KBM-7 (cell line): ENCODE data around the gene EYA3.

ENCODE experiments used
- DNase-seq: peaks from one replicate; pipeline ENCODE4 v3.0.0-alpha.2; 2015
- in situ Hi-C: fragments of 300-500 bp; cut with MboI; formaldehyde crosslinking; loops from 2 replicates; pipeline ENCODE4 v1.14.3; 2020; ENCODE audit warnings: low sequenced_read_pairs, low pct_unique_long_range_greater_than_20kb, mixed read lengths

EYA3 gene, protein sequence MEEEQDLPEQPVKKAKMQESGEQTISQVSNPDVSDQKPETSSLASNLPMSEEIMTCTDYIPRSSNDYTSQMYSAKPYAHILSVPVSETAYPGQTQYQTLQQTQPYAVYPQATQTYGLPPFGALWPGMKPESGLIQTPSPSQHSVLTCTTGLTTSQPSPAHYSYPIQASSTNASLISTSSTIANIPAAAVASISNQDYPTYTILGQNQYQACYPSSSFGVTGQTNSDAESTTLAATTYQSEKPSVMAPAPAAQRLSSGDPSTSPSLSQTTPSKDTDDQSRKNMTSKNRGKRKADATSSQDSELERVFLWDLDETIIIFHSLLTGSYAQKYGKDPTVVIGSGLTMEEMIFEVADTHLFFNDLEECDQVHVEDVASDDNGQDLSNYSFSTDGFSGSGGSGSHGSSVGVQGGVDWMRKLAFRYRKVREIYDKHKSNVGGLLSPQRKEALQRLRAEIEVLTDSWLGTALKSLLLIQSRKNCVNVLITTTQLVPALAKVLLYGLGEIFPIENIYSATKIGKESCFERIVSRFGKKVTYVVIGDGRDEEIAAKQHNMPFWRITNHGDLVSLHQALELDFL

DNA sequence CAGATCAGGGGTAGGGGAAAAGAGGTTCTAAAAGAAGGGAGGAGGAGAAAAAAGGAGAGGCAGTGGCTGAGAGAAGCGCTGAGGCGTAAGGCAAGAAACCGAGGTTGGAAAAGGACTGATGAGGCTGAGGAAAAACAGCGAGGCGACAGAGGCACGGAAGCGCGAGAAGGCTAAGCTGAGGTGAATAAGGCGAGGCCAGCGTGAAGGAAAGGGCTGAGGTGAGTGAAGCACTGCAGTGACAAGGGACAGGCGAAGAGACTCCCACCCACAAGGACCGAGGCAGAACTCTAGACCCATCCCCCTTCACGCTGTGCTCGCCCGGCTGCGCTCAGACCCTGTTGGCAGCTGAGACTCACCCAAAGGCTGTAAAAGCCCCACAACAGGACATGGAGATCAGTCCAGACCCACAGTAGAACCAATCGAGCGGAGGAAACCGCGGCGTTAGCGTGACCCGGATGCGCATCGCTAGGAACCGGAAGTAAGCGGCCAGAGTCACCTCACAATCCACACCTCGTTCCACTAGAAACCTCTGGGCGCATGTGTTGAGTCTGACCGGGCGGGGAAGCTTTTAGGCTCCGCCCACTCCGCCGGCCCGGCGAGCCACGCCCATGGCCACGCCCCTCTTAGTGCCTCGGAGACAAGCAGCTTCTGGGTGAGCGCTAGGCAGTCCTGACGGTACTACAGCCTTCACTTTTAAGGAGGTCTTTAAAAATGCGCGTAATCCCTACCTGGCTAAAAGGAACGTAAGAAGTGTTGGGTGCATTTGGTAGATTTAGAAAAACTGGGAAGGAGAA lies at the start of gene EYA3:
TSS of gene EYA3 (minus strand) at position 443 of the 794 bp plus-strand sequence. CDS start 30,584 bp downstream, outside the sequence.
- in situ Hi-C loops: no loop called here
- peak; percentile 100 for DNase-seq

- in situ Hi-C loops: no loop called here
- DNase-seq: no peak
Measured at GRCh38 chr1:28136922-28137613, 48.7 kb upstream of the EYA3 start.

- in situ Hi-C loops: no loop called here
- DNase-seq: no peak
Measured at GRCh38 chr1:28136169-28136921, 47.9 kb upstream of the EYA3 start.

DNA sequence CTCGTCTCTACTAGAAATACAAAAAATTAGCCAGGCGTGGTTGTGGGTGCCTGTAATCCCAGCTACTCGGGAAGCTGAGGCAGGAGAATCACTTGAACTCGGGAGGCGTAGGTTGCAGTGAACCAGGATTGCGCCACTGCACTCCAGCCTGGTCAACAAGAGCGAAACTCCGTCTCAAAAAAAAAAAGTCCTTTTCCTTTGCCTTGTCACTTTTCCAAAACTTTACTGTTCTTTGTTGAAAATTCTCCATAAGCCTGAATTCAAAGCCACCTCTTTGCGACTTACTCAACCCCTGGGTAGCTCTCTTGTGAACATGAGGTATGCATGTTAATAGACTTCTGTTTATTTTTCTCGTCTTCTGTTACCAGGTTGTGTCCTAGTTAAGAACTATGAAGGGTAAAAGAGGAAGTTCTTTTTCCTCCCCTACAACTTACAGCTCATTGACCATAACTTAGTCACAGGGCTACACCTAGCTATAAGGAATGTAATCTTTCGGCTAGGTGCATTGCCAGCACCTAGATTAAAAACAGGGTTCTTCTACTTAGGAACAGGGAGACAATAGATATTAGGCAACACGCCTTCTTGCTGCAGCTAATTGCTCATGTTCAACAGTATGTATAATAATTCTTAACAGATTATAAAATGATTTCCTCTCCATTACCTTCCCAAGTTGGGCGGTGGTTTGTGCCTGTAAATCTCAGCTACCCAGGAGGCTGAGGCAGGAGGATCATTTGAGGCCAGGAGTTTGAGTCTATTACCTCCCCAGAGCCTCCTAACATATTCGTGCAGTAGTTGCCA lies 47.2 kb upstream of the EYA3 start:
- in situ Hi-C loops: no loop called here
- DNase-seq: peak; percentile 79

- no peak for DNase-seq
- in situ Hi-C loops: no loop called here
Measured at GRCh38 chr1:28134651-28135207, 46.3 kb upstream of the EYA3 start.

DNA sequence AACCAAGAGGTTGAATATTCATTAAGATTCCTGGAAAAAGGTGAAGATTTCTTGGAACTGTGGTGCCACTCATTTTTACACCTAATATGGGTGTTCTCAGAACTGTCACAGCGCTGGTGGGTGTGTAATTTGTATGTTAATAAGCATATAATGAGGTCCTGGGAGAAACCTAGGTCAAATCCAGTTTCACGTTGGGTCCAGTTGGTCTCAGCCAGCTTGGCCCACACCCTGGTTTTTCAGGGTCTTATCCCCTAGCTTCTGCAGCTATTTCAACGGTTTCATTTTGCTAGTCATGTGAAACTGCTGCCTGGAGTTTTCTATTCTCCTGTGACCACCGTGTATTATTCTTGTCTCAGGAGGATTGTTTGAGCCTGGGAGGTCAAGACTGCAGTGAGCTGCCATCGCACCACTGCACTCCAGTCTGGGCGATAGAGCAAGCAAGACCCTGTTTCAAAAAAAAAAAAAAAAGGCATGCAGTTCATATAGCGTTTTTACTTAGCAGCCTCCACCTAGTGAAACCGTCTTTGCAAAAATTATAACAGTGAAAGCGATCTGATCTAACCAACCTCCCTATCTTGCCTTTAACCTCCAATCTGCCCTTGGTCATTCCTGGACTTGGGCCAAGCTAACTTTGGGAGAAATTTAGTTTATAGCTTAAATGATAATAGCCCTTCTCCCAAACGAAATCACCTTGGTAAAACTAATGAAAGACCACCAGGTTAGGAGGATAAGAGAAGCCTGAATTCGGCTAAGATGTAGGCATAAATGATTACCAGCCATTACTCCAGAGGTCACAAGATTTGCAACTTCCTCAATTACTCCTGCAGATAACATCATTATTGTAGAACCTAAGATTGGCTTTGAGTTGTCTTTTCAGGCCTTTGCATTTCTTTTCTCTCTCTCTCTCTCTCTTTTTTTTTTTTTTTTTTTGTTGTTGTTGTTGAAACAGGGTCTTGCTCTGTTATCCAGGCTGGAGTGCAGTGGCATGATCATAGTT lies 44.1 kb upstream of the EYA3 start:
- peak; percentile 42 for DNase-seq
- in situ Hi-C loops: no loop called here

DNA sequence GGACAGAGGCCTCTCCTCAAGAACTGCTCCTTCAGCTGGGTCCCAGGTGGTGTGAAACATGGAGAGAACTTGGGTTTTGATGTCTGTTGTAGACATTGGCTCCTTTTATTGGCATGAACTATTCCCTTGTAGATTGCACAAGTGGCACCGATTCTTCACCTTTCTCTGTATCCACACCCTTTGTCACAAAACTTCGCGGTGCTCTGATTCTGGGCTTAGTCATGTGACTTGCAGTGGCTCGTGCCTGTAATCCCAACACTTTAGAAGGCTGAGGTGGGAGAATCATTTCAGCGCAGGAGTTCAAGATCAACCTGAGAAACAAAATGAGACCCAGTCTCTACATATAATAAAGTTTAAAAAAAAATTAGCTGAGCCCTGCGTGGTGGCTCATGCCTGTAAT lies 42.5 kb upstream of the EYA3 start:
- in situ Hi-C loops: no loop called here
- DNase-seq: no peak

GRCh38 chr1:28129150-28129549 lies 40.7 kb upstream of the EYA3 start:
- in situ Hi-C loops: no loop called here
- DNase-seq: no peak

DNA sequence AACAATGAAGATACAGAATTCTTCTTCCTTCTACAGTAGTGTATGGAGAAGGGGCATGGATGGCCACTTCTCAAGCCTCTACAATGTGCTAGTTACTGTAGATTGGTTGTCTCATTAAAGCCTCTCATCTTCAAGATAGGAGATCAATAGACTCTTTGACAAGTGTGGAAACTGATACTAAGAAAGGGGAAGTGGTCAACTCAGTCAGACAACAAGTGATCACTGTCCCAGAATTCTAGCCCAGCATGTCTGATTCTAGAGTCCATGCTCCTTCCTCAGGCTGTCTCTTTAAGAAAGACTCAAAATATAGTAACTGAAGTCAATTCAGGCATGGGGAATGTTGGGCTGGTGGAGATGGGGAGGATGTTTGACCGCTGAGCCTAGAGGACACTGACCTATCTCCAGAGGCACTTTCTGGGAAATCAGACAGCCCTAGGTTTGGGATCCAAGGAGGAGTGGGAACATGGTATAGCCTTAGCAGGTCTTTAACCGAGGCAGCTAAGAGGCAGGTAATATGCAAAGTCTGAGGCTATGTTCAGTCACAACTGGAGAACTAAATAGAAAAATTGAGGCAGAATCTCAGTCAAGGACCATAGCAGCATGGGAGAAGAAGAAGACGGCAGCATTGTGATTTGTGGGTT lies 39.3 kb upstream of the EYA3 start:
- peak; percentile 59 for DNase-seq
- in situ Hi-C loops: no loop called here

GRCh38 chr1:28126783-28127490 lies 38.5 kb upstream of the EYA3 start:
- peak; percentile 66 for DNase-seq
- in situ Hi-C loops: no loop called here

DNA sequence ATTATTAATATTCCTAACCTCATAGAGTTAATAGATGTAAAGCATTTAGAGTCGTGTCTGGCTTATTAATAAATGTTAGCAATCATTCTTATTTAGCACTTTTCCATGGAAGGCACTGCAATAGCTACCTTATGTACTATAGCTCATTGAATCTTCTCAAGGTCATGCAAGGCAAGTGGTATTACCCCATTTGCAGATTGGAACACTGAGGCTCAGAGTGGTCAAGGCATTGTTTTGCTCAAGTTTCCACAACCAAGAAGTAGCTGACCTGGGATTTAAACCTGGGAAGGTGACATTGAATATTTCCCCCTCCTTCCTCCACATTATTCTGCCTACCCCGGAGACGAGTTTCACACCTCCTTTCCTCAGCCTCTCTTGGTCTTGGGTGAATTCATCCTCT lies 37.8 kb upstream of the EYA3 start:
- in situ Hi-C loops: no loop called here

GRCh38 chr1:28123461-28123961 lies 35.1 kb upstream of the EYA3 start:
- in situ Hi-C loops: no loop called here
- peak; percentile 69 for DNase-seq

More for the DNA sequence above, 37.8 kb upstream of the EYA3 start:
- no peak for DNase-seq

DNA sequence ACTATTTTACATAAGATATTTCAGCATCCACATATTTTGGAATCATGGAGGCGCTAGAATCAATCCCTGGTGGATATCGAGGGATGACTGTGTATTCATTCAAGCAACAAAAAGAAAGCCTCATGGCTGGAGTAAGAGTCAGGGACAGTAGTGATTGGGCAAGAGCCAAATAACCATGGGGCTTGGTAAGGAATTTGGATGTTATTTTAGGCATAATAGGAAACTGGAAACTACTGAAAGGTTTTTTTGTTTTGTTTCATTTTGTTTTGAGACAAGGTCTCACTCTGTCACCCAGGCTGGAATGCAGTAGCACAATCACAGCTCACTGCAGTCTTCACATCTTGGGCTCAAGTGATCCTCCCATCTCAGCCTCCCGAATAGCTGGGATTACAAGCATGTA lies 33.8 kb upstream of the EYA3 start:
- in situ Hi-C loops: no loop called here
- no peak for DNase-seq

DNA sequence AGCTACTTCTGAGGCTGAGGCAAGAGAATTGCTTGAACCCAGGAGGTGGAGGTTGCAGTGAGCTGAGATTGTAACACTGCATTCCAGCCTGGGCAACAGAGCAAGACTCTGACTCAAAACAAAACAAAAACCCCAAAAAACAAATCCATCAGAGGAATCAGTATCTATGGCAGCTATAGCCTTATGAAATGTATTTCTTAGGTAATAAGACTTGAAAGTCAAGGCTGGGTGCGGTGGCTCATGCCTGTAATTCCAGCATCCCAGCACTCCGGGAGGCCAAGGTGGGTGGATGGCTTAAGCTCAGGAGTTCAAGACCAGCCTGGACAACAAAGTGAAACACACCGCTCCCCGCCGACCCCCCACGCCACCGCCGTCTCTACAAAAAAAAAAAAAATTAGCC lies 31.1 kb upstream of the EYA3 start:
- in situ Hi-C loops: no loop called here
- no peak for DNase-seq

- in situ Hi-C loops: no loop called here
- no peak for DNase-seq
Measured at GRCh38 chr1:28118640-28119307, 30.4 kb upstream of the EYA3 start.
